WTC11 (cell line): ENCODE measurements around the gene BOD1L1. TPM values are rescaled to one million over a fixed set of nuclear protein-coding genes. Genes with fewer than 3 reads are reported as not detected.

Experiments
- ATAC-seq: fragments of 200-7000 bp; cut with Tn5 transposase; 2 replicates; pipeline ENCODE4 v1.10.0; 2021; ENCODE audit warnings: mild to moderate bottlenecking, moderate library complexity
- CTCF ChIA-PET: fragments of 300-600 bp; sonication (Branson Sonifier 250); formaldehyde crosslinking; loops from one replicate; lab custom pipeline; 2021; ENCODE audit warnings: antibody characterized with exemption; lab: Charles Lee
- POLR2A ChIA-PET: fragments of 350-600 bp; sonication (Branson Sonifier 250); formaldehyde crosslinking; loops from one replicate; lab custom pipeline; 2021; ENCODE audit warnings: antibody characterized with exemption; lab: Charles Lee
- DNase-seq: peaks from one replicate; pipeline ENCODE4 v3.0.0; 2021; ENCODE audit warnings: low spot score
- H3K27ac Mint-ChIP-seq: 2 replicates; pipeline ENCODE4 v1.8.0; 2021; ENCODE audit warnings: mixed read lengths
- H3K27me3 Mint-ChIP-seq: 2 replicates; pipeline ENCODE4 v1.8.0; 2021; ENCODE audit warnings: low read depth, mild to moderate bottlenecking, moderate library complexity, mixed read lengths
- H3K36me3 Mint-ChIP-seq: 2 replicates; pipeline ENCODE4 v1.8.0; 2021; ENCODE audit warnings: mixed read lengths
- H3K4me1 Mint-ChIP-seq: 2 replicates; pipeline ENCODE4 v1.8.0; 2022; ENCODE audit warnings: mixed read lengths
- H3K4me3 Mint-ChIP-seq: 2 replicates; pipeline ENCODE4 v1.8.0; 2021; ENCODE audit warnings: mild to moderate bottlenecking, moderate library complexity, mixed read lengths
- H3K9me3 Mint-ChIP-seq: 2 replicates; pipeline ENCODE4 v1.8.0; 2021; ENCODE audit warnings: mixed read lengths
- AFF4 ChIP-seq: sonication (generic); formaldehyde crosslinking; IDR thresholded peaks from 2 replicates; pipeline ENCODE4 v1.8.1; 2023; ENCODE audit warnings: mild to moderate bottlenecking, missing genetic modification reagents, borderline replicate concordance
- CBFB ChIP-seq: sonication (generic); formaldehyde crosslinking; IDR thresholded peaks from 2 replicates; pipeline ENCODE4 v1.8.1; 2022; ENCODE audit warnings: mild to moderate bottlenecking, low read depth, missing genetic modification reagents
- FOXJ3 ChIP-seq: sonication (generic); formaldehyde crosslinking; IDR thresholded peaks from 2 replicates; pipeline ENCODE4 v1.9.0; 2021; ENCODE audit warnings: missing genetic modification reagents, mild to moderate bottlenecking, borderline replicate concordance
- FOXK1 ChIP-seq: sonication (generic); formaldehyde crosslinking; IDR thresholded peaks from 2 replicates; pipeline ENCODE4 v1.8.0; 2022; ENCODE audit warnings: mild to moderate bottlenecking, moderate library complexity, missing genetic modification reagents
- FOXP1 ChIP-seq: sonication (generic); formaldehyde crosslinking; IDR thresholded peaks from 2 replicates; pipeline ENCODE4 v1.8.0; 2022; ENCODE audit warnings: missing genetic modification reagents, mild to moderate bottlenecking, moderate library complexity, borderline replicate concordance
- FOXP4 ChIP-seq: sonication (generic); formaldehyde crosslinking; IDR thresholded peaks from 2 replicates; pipeline ENCODE4 v1.8.0; 2022; ENCODE audit warnings: mild to moderate bottlenecking, missing genetic modification reagents
- GABPB1 ChIP-seq: sonication (generic); formaldehyde crosslinking; IDR thresholded peaks from 2 replicates; pipeline ENCODE4 v1.8.1; 2023; ENCODE audit warnings: mild to moderate bottlenecking, missing genetic modification reagents
- ZNF512 ChIP-seq: sonication (generic); formaldehyde crosslinking; IDR thresholded peaks from 2 replicates; pipeline ENCODE4 v1.8.1; 2022; ENCODE audit warnings: missing genetic modification reagents, borderline replicate concordance
- ZNF532 ChIP-seq: fragments of 250-450 bp; sonication (Bioruptor Pico); IDR thresholded peaks from 2 replicates; pipeline ENCODE4 v1.9.0; 2021; ENCODE audit warnings: mild to moderate bottlenecking, borderline replicate concordance
- total RNA-seq: library from RNA; stranded (reverse); gene quantifications from 3 replicates; pipeline ENCODE4 v1.2.3, GENCODE V29; 2021

BOD1L1 gene
- total RNA-seq, 1 experiment from 2014 or later: 43.5 TPM

GRCh38 chr4:13547485-13548041, 80.0 kb downstream of the BOD1L1 start (continued):
- TF ChIP-seq ZNF512 (CRISPR knock-in tag): peak; percentile 67; the same call in 1 of the 2 replicates
- no peak for TF ChIP-seq CBFB
- TF ChIP-seq FOXK1 (CRISPR knock-in tag): no peak
- 0 out of 2 replicates have a peak, but pooled peaks have one; percentile 72 for TF ChIP-seq FOXP4 (CRISPR knock-in tag)
- TF ChIP-seq FOXJ3 (CRISPR knock-in tag): no peak
- no peak for TF ChIP-seq AFF4 (CRISPR knock-in tag)
- TF ChIP-seq GABPB1 (CRISPR knock-in tag): no peak

GRCh38 chr4:13546941-13547484, 80.5 kb downstream of the BOD1L1 start:
- Mint-ChIP-seq H3K36me3 (0 out of 2 replicates have a peak, but pooled peaks cover 3% of the 10 kb centered on the region), H3K4me3 (peak overlapping the region; percentile 91), H3K9me3 (peaks cover 6% of the 10 kb centered on the region), H3K4me1 (peaks cover 36% of the 10 kb centered on the region), H3K27me3 (peaks cover 97% of the 10 kb centered on the region), H3K27ac (no peak overlapping the region)
- TF ChIP-seq FOXP1 (CRISPR knock-in tag): 0 out of 2 replicates have a peak, but pooled peaks have one; percentile 31
- TF ChIP-seq ZNF532 (CRISPR knock-in tag): no peak
- TF ChIP-seq AFF4 (CRISPR knock-in tag): no peak
- peak; percentile 4 for ATAC-seq
- ChIA-PET CTCF (interaction anchor here (0.9 to 2.0 kb wide), 4 partner anchors 16 to 818 kb away, joined by 3 to 6 read pairs (median 3); no protein-coding TSS in a partner anchor), POLR2A (interaction anchor here (0.6 kb wide), 1 partner anchor 375 kb away, joined by 3 read pairs; no protein-coding TSS in a partner anchor)
- peak; percentile 70 for DNase-seq
